GM03348 (cell line): Measurements from ENCODE around the gene PTPN7.

Experiments
- DNase-seq: peaks from one replicate; pipeline ENCODE4 v3.0.0; 2012; ENCODE audit warnings: low spot score

PTPN7 gene

GRCh38 chr1:202106340-202107254, 53.8 kb downstream of the PTPN7 start:
- DNase-seq: no peak

DNA sequence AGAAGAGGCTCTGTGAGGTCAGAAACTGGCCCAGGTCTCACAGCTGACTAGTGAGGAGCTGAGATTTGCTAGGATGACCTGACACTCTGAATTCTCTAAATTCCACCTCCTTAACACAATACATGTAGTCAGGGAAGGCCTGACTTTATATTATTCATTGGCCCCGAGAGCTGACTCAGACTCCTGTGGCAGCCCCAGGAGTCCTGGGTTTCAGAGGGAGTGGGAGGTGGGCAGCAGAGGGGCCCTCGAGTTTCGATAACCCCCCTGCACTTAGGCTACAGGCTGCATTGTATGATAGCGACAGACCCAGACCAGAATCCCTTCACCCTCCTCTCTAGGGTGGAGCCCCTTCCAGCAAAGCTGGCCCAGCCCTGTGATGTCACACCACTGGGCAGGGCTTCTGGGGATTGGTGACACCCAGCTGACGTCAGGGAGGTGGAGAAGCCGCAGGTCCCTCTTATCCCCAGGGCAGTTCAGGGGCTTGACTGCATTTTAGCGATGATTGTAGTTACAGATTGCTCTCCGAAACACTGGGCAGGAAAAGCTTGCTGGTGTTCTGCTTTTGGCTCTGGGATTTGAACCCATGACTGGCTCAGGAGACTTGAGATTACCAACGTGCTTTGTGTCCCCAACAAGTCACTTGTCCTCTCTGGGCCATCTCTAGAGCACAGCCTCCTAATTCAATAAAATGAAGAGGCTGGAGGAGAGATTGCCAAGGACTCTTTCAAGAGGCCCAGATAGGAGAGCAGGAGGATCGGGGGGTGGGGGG, 54.6 kb downstream of the PTPN7 start:
- peak; percentile 49 for DNase-seq

DNA sequence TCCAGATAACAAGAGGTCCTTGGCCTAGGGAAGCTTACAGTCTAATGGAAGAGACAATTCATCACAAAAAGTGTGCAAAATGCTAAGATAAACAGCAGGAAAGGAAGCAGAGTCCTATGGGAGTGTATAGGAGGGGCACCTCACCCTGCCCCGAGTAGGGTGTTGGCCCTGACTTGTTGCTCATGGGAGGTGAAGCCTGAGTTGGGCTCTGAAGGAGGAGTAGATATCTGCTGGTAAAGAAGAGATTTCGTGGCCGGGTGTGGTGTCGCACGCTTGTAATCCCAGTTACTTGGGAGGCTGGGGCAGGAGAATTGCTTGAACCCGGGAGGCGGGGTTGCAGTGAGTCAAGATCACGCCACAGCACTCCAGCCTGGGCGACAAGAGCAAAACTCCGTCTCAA, 56.3 kb downstream of the PTPN7 start:
- DNase-seq: no peak

DNA sequence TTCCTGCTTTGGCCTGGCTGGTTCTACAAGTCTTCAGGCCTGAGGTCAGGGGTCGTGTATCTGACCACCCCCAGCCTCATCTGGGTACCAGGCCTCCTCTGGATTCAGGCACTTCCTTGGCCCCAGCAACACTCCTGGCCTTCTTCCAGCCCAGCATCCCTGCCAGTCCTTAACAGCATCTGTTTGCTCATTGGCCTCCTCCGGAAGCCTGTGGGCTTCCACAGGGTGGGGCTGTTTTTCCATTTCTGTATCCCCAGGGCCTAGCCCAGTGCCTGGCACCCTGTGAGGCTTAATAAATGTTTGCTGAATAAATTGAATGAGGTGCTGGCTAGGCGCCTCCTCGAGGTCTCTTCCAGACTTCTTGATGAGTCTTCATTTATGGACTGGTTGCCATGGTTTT, 59.2 kb downstream of the PTPN7 start:
- DNase-seq: no peak
